ENCODE measurements around the gene SMIM41.

Gene SMIM41

GRCh38 chr12:52079576-52080402, at the start of gene SMIM41:
Gene SMIM41 (plus strand): TSS chr12:52079704. CDS start chr12:52079780, 76 bp downstream.
- DNase-seq (ENCODE audit: extremely low read depth in 1 of 2, low read depth in 1 of 2) = no peak

- no peak for DNase-seq (ENCODE audit: extremely low read depth in 1 of 2, low read depth in 1 of 2)
Measured at GRCh38 chr12:52032446-52032803, 47.1 kb upstream of the SMIM41 start.

GRCh38 chr12:52032804-52033445, 46.6 kb upstream of the SMIM41 start:
- DNase-seq (ENCODE audit: extremely low read depth in 1 of 2, low read depth in 1 of 2) = peak; percentile 88 to 94

GRCh38 chr12:52033446-52034140, 45.9 kb upstream of the SMIM41 start:
- no peak for DNase-seq (ENCODE audit: extremely low read depth in 1 of 2, low read depth in 1 of 2)

- DNase-seq (ENCODE audit: extremely low read depth in 1 of 2, low read depth in 1 of 2) = no peak
Measured at GRCh38 chr12:52035190-52035589, 44.3 kb upstream of the SMIM41 start.

- DNase-seq (ENCODE audit: extremely low read depth in 1 of 2, low read depth in 1 of 2) = no peak
Measured at GRCh38 chr12:52035926-52036325, 43.6 kb upstream of the SMIM41 start.

GRCh38 chr12:52036587-52037171, 42.8 kb upstream of the SMIM41 start:
- DNase-seq (ENCODE audit: extremely low read depth in 1 of 2, low read depth in 1 of 2) = peak; percentile 48 to 59

GRCh38 chr12:52037248-52037861, 42.1 kb upstream of the SMIM41 start:
- no peak for DNase-seq (ENCODE audit: extremely low read depth in 1 of 2, low read depth in 1 of 2)

- no peak for DNase-seq (ENCODE audit: extremely low read depth in 1 of 2, low read depth in 1 of 2)
Measured at GRCh38 chr12:52038447-52038846, 41.1 kb upstream of the SMIM41 start.

GRCh38 chr12:52041035-52041434, 38.5 kb upstream of the SMIM41 start:
- no peak for DNase-seq (ENCODE audit: extremely low read depth in 1 of 2, low read depth in 1 of 2)

- DNase-seq (ENCODE audit: extremely low read depth in 1 of 2, low read depth in 1 of 2) = no peak
Measured at GRCh38 chr12:52041695-52042123, 37.8 kb upstream of the SMIM41 start.

GRCh38 chr12:52042706-52043385, 36.7 kb upstream of the SMIM41 start:
- no peak for DNase-seq (ENCODE audit: extremely low read depth in 1 of 2, low read depth in 1 of 2)

- no peak for DNase-seq (ENCODE audit: extremely low read depth in 1 of 2, low read depth in 1 of 2)
Measured at GRCh38 chr12:52043386-52044212, 35.9 kb upstream of the SMIM41 start.

GRCh38 chr12:52044292-52044983, 35.1 kb upstream of the SMIM41 start:
- no peak for DNase-seq (ENCODE audit: extremely low read depth in 1 of 2, low read depth in 1 of 2)

- no peak for DNase-seq (ENCODE audit: extremely low read depth in 1 of 2, low read depth in 1 of 2)
Measured at GRCh38 chr12:52045794-52046199, 33.7 kb upstream of the SMIM41 start.

GRCh38 chr12:52046859-52047258, 32.6 kb upstream of the SMIM41 start:
- DNase-seq (ENCODE audit: extremely low read depth in 1 of 2, low read depth in 1 of 2) = no peak

GRCh38 chr12:52049286-52049685, 30.2 kb upstream of the SMIM41 start:
- DNase-seq (ENCODE audit: extremely low read depth in 1 of 2, low read depth in 1 of 2) = no peak

- no peak for DNase-seq (ENCODE audit: extremely low read depth in 1 of 2, low read depth in 1 of 2)
Measured at GRCh38 chr12:52049688-52050087, 29.8 kb upstream of the SMIM41 start.
